ENCODE measurements around the gene CPT1B. TPM values are rescaled to one million over a fixed set of nuclear protein-coding genes. Genes with fewer than 3 reads are reported as not detected.

CPT1B gene
- total RNA-seq, 2 donors from 2014 or later, result 83.5 to 105 TPM

DNA sequence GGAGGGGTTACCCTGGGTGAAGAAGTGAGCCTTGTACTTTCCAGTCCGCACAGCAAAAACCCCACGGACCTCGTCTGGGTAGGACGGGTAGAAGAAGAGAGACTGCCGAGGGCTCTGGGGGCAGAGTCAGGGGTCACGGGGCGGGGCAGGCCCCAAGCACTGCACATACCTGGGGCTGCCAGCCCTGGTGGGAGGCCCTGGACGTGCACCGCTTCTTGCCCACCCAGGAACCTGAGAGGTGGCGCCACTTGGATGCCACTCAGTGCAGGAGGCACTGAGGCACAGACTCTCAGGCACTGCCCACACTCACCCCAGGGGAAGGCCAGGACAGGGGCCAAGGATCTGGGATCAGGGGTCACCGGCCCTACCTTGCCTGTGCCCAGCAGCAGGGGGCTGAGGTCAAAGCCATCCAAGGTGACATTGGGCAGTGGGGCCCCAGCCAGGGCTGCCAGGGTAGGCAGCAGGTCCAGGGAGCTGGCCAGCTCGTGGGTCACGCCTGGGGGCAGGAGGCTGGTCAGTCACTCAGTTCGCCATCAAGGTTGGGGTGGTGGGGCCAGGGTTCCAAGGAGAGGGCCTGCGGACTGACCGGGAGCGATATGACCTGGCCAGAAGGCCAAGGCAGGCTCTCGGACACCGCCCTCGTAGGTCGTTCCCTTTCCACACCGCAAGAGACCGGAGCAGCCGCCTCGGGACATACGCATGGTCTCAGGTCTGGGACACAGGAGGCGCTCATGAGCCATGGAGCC is 47.5 kb upstream of the CPT1B start:
- peaks cover 13% of the 10 kb centered on the region for H3K4me1 Mint-ChIP-seq
- WGBS, 2 experiments (ENCODE audit: insufficient coverage in 1 of 2, insufficient read length in 1 of 2), result 92 to 95% methylated on average over 14 to 27 of the region's 27 CpGs
- H3K4me3 ChIP-seq (ENCODE audit: low read length), result no peak overlapping the region
- no peak overlapping the region for H3K9ac ChIP-seq (ENCODE audit: extremely low read depth, low read length, poor library complexity, severe bottlenecking)
- no peak overlapping the region for H3K4me3 Mint-ChIP-seq
- peaks cover 4% of the 10 kb centered on the region for H3K4me1 ChIP-seq (ENCODE audit: control insufficient read depth, insufficient read depth, low read length)
- H3K27me3 Mint-ChIP-seq (ENCODE audit: insufficient read depth), result peaks cover 26% of the 10 kb centered on the region
- no peaks in the 10 kb centered on the region for H3K36me3 Mint-ChIP-seq (ENCODE audit: low read depth)
- H3K27ac ChIP-seq (ENCODE audit: low read depth, low read length), result no peak overlapping the region
- peaks cover 14% of the 10 kb centered on the region for H3K27me3 ChIP-seq (ENCODE audit: control insufficient read depth, insufficient read depth, low read length, poor library complexity, severe bottlenecking)
- TF ChIP-seq, protein P1, sequence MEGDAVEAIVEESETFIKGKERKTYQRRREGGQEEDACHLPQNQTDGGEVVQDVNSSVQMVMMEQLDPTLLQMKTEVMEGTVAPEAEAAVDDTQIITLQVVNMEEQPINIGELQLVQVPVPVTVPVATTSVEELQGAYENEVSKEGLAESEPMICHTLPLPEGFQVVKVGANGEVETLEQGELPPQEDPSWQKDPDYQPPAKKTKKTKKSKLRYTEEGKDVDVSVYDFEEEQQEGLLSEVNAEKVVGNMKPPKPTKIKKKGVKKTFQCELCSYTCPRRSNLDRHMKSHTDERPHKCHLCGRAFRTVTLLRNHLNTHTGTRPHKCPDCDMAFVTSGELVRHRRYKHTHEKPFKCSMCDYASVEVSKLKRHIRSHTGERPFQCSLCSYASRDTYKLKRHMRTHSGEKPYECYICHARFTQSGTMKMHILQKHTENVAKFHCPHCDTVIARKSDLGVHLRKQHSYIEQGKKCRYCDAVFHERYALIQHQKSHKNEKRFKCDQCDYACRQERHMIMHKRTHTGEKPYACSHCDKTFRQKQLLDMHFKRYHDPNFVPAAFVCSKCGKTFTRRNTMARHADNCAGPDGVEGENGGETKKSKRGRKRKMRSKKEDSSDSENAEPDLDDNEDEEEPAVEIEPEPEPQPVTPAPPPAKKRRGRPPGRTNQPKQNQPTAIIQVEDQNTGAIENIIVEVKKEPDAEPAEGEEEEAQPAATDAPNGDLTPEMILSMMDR (conservative IDR thresholded peaks at IDR 0.05), result peak; percentile 67
- H3K27ac Mint-ChIP-seq, result no peak overlapping the region
- H3K9me3 Mint-ChIP-seq, result no peaks in the 10 kb centered on the region
- H3K9me3 ChIP-seq (ENCODE audit: control insufficient read depth, low read length), result no peaks in the 10 kb centered on the region
- H3K36me3 ChIP-seq (ENCODE audit: control insufficient read depth, insufficient read depth, low read length), result no peaks in the 10 kb centered on the region
- DNase-seq, result peak; percentile 83

DNA sequence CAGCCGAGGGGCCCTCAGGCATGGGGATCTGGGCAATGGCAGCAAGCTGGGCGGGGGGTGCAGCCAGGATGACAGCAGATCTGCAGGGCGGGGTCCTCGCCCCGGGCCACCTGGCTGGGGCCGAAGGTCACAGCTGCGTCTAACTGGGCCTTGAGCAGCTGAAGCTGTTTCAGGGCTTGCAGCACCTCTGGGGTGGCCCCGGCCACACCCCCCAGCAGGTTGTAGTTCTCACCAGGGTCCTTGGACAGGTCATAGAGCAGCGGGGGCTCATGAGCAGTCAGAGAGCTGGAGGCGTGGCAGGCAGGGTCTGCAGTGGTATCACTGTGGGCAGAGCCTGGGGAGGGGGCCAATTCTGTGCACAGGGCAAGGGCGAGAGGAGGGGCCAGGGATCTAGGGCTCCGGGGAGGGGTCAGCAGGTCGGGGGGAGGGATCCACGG is 46.9 kb upstream of the CPT1B start:
- Histone ChIP-seq H3K4me1 (ENCODE audit: control insufficient read depth, insufficient read depth, low read length) (peaks cover 4% of the 10 kb centered on the region), H3K27me3 (ENCODE audit: control insufficient read depth, insufficient read depth, low read length, poor library complexity, severe bottlenecking) (peaks cover 16% of the 10 kb centered on the region), H3K27ac (ENCODE audit: low read depth, low read length) (no peak overlapping the region), H3K36me3 (ENCODE audit: control insufficient read depth, insufficient read depth, low read length) (no peaks in the 10 kb centered on the region), H3K4me3 (ENCODE audit: low read length) (no peak overlapping the region), H3K9me3 (ENCODE audit: control insufficient read depth, low read length) (no peaks in the 10 kb centered on the region), H3K9ac (ENCODE audit: extremely low read depth, low read length, poor library complexity, severe bottlenecking) (no peak overlapping the region)
- no peak overlapping the region for H3K4me3 Mint-ChIP-seq
- no peak for DNase-seq
- 95 to 96% methylated on average over 5 to 14 of the region's 14 CpGs for WGBS, 2 experiments (ENCODE audit: insufficient coverage in 1 of 2, insufficient read length in 1 of 2)
- no peaks in the 10 kb centered on the region for H3K36me3 Mint-ChIP-seq (ENCODE audit: low read depth)
- peaks cover 13% of the 10 kb centered on the region for H3K4me1 Mint-ChIP-seq
- H3K27ac Mint-ChIP-seq, result no peak overlapping the region
- H3K9me3 Mint-ChIP-seq, result no peaks in the 10 kb centered on the region
- TF ChIP-seq, protein P1 (conservative IDR thresholded peaks at IDR 0.05), result no peak
- H3K27me3 Mint-ChIP-seq (ENCODE audit: insufficient read depth), result peaks cover 24% of the 10 kb centered on the region

DNA sequence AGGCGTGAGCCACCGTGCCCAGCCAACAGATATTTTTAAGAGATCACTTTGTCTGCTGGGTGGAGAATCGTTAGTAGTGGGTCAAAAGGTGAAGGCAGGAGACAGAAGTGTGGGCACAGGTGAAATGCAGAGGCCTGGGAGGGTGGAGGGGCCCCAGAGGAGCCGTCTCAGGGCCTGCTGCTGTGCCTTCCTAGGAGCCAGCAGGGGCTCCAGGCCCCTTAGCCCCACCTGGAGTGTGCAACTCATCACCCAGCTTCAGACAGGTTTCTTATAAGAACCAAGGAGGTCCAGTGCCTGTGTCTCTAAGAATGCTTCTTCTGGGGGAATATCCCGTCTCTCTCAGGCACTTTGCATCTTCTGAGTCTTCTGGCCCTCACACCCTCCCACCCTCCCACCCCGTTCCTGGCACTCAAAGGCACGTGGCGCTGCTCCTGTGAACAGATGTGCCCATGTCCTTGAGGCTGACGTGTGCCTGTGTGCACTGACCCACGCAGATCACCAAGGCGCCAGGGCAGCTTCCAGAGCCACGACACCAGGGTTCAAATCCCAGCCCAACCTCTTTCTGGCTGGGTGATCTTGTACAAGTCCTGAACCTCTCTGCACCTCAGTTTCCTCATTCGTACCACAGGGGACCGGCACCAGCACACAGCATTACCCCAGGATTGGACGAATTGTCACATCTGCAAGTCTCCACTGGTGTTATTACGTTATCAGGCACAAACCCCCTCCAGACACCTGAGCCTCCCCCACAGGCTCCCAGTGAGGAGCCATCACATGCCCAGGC is 46.3 kb upstream of the CPT1B start:
- TF ChIP-seq, protein P1 (conservative IDR thresholded peaks at IDR 0.05), result no peak
- Mint-ChIP-seq H3K36me3 (ENCODE audit: low read depth) (no peaks in the 10 kb centered on the region), H3K4me1 (peaks cover 13% of the 10 kb centered on the region), H3K4me3 (no peak overlapping the region), H3K27me3 (ENCODE audit: insufficient read depth) (peaks cover 18% of the 10 kb centered on the region), H3K9me3 (no peaks in the 10 kb centered on the region), H3K27ac (no peak overlapping the region)
- H3K27me3 ChIP-seq (ENCODE audit: control insufficient read depth, insufficient read depth, low read length, poor library complexity, severe bottlenecking), result peaks cover 20% of the 10 kb centered on the region
- H3K36me3 ChIP-seq (ENCODE audit: control insufficient read depth, insufficient read depth, low read length), result no peaks in the 10 kb centered on the region
- no peak for DNase-seq
- H3K9ac ChIP-seq (ENCODE audit: extremely low read depth, low read length, poor library complexity, severe bottlenecking), result no peak overlapping the region
- H3K4me1 ChIP-seq (ENCODE audit: control insufficient read depth, insufficient read depth, low read length), result peaks cover 4% of the 10 kb centered on the region
- no peaks in the 10 kb centered on the region for H3K9me3 ChIP-seq (ENCODE audit: control insufficient read depth, low read length)
- H3K4me3 ChIP-seq (ENCODE audit: low read length), result no peak overlapping the region
- 88 to 92% methylated on average over 14 to 16 of the region's 16 CpGs for WGBS, 2 experiments (ENCODE audit: insufficient coverage in 1 of 2, insufficient read length in 1 of 2)
- H3K27ac ChIP-seq (ENCODE audit: low read depth, low read length), result no peak overlapping the region

Data from endodermal cell (in vitro differentiated cells).